ENCODE data around the gene FMN2.

DNA sequence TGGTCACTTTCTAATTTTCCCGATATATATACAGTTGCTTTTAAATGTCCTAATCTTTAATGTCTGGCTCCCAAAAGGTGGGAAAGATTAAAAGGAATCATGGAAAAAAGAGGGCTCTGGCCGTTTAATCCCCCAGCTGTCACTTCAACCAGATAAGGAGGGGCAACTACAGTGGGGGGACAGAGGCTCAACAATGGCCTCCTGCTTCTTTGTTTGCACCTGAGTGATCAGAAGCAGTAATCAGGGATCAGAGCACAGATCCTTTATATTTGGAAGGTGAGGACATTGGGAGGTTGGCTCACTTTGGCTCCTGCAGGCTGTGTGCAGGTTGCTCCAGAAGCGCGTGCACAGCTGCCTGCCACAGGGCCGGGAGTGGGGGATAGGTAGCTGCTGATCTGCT lies 212.8 kb downstream of the FMN2 start:
- TF ChIP-seq POLR2AphosphoS5 (IDR thresholded peaks at IDR 0.05) (no peak), POLR2A (IDR thresholded peaks at IDR 0.05) (no peak)
- TF ChIP-seq, protein P1, sequence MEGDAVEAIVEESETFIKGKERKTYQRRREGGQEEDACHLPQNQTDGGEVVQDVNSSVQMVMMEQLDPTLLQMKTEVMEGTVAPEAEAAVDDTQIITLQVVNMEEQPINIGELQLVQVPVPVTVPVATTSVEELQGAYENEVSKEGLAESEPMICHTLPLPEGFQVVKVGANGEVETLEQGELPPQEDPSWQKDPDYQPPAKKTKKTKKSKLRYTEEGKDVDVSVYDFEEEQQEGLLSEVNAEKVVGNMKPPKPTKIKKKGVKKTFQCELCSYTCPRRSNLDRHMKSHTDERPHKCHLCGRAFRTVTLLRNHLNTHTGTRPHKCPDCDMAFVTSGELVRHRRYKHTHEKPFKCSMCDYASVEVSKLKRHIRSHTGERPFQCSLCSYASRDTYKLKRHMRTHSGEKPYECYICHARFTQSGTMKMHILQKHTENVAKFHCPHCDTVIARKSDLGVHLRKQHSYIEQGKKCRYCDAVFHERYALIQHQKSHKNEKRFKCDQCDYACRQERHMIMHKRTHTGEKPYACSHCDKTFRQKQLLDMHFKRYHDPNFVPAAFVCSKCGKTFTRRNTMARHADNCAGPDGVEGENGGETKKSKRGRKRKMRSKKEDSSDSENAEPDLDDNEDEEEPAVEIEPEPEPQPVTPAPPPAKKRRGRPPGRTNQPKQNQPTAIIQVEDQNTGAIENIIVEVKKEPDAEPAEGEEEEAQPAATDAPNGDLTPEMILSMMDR (IDR thresholded peaks at IDR 0.05), result no peak
